HepG2 (cell line): Measurements from ENCODE around the gene PPP1R13L. TPM values are rescaled to one million over a fixed set of nuclear protein-coding genes. Genes with fewer than 3 reads are reported as not detected.
A peak's percentile ranks its signal among the peaks of the same experiment; 100 is the strongest.

Experiments
- ARNT2 ChIP-seq: sonication (generic); formaldehyde crosslinking; IDR thresholded peaks from 2 replicates; pipeline ENCODE4 v1.8.0; 2022; ENCODE audit warnings: mild to moderate bottlenecking, low read depth, missing genetic modification reagents, moderate library complexity
- CCDC6 ChIP-seq: sonication (generic); formaldehyde crosslinking; IDR thresholded peaks from 2 replicates; pipeline ENCODE4 v1.8.1; 2022; ENCODE audit warnings: mild to moderate bottlenecking, missing genetic modification reagents, moderate library complexity
- EP300 ChIP-seq, 3 experiments: sonication (generic) in 1 of 3; formaldehyde crosslinking in 1 of 3; IDR thresholded peaks; 2 replicates each; pipeline versions ENCODE4 v1.5.1 to v1.6.1; 2011 to 2020; ENCODE audit warnings: low read depth in 2 of 3, low read length in 2 of 3, borderline replicate concordance in 1 of 3, improper control_type of control experiment in 1 of 3, mild to moderate bottlenecking in 1 of 3, missing genetic modification reagents in 1 of 3, moderate library complexity in 1 of 3
- GATA4 ChIP-seq: sonication (generic); IDR thresholded peaks from 2 replicates; pipeline ENCODE4 v1.6.1; 2016; ENCODE audit warnings: antibody characterized with exemption, low read depth, borderline replicate concordance
- POLR2AphosphoS5 ChIP-seq: IDR thresholded peaks from 2 replicates; pipeline ENCODE4 v1.6.1; 2012; ENCODE audit warnings: low read depth, low read length
- POLR2G ChIP-seq: fragments of 200-400 bp; formaldehyde crosslinking; IDR thresholded peaks from 2 replicates; pipeline ENCODE4 v1.6.1; 2018; ENCODE audit warnings: mild to moderate bottlenecking, low read depth, low read length, moderate library complexity
- RBAK ChIP-seq: sonication (generic); formaldehyde crosslinking; IDR thresholded peaks from 2 replicates; pipeline ENCODE4 v1.5.1; 2020; ENCODE audit warnings: mild to moderate bottlenecking, missing genetic modification reagents
- SMAD1 ChIP-seq: sonication (generic); formaldehyde crosslinking; IDR thresholded peaks from 2 replicates; pipeline ENCODE4 v1.4.0; 2020; ENCODE audit warnings: missing genetic modification reagents, low read depth, mild to moderate bottlenecking, borderline replicate concordance
- ZNF3 ChIP-seq: IDR thresholded peaks from 2 replicates; pipeline ENCODE4 v1.7.0; 2017; ENCODE audit warnings: inconsistent platforms
- ZNF883 ChIP-seq: sonication (generic); formaldehyde crosslinking; IDR thresholded peaks from 2 replicates; pipeline ENCODE4 v1.5.1; 2020; ENCODE audit warnings: mild to moderate bottlenecking, missing genetic modification reagents; ENCODE audit errors: not compliant biosample characterization
- ZSCAN25 ChIP-seq: sonication (generic); formaldehyde crosslinking; IDR thresholded peaks from 2 replicates; pipeline ENCODE4 v1.8.0; 2022; ENCODE audit warnings: mild to moderate bottlenecking, missing genetic modification reagents
- polyA plus RNA-seq, 8 experiments: library from polyadenylated mRNA; depleted of rRNA in 3 of 8; stranded (reverse) in 7 of 8; unstranded in 1 of 8; fragments of >200 nt; fragmentation: Illumina TruSeq in 4 of 8; extraction: Trizol in 4 of 8; gene quantifications; 2 replicates each; pipeline versions ENCODE4 v1.2.1 to v1.2.3, GENCODE V29; 2011 to 2016; ENCODE audit warnings: low read depth in 4 of 8, missing spikeins in 1 of 8, mixed read lengths in 1 of 8; ENCODE audit not compliant: insufficient read depth in 1 of 8
- total RNA-seq, 5 experiments: library from RNA; depleted of rRNA; stranded (reverse); fragments of >200 nt; fragmentation: Illumina TruSeq; extraction: Trizol; gene quantifications; 2 replicates each; pipeline ENCODE4 v1.2.3, GENCODE V29; 2016; ENCODE audit warnings: low read depth in 1 of 5
- TF ChIP-seq, protein P1 (sequence below): sonication (generic); formaldehyde crosslinking; IDR thresholded peaks from 2 replicates; pipeline ENCODE4 v1.4.0; 2020; ENCODE audit warnings: missing genetic modification reagents, borderline replicate concordance
- TF ChIP-seq, protein P2 (sequence below): sonication (generic); formaldehyde crosslinking; IDR thresholded peaks from 2 replicates; pipeline ENCODE4 v1.8.1; 2023; ENCODE audit warnings: missing genetic modification reagents, inconsistent platforms, borderline replicate concordance
- TF ChIP-seq, protein P3 (sequence below): sonication (generic); formaldehyde crosslinking; IDR thresholded peaks from 2 replicates; pipeline ENCODE4 v1.5.0; 2020; ENCODE audit warnings: mild to moderate bottlenecking, missing genetic modification reagents, moderate library complexity
- TF ChIP-seq, protein P4 (sequence below): sonication (generic); formaldehyde crosslinking; IDR thresholded peaks from 2 replicates; pipeline ENCODE4 v1.5.0; 2020; ENCODE audit warnings: missing genetic modification reagents, mild to moderate bottlenecking, borderline replicate concordance
- TF ChIP-seq, protein P5 (sequence below): sonication (generic); formaldehyde crosslinking; IDR thresholded peaks from 2 replicates; pipeline ENCODE4 v1.4.0; 2020; ENCODE audit warnings: missing genetic modification reagents, borderline replicate concordance
- TF ChIP-seq, protein P6 (sequence below): sonication (generic); formaldehyde crosslinking; IDR thresholded peaks from 2 replicates; pipeline ENCODE4 v1.9.0; 2021; ENCODE audit warnings: missing genetic modification reagents, mild to moderate bottlenecking, borderline replicate concordance
- TF ChIP-seq, protein P7 (sequence below): sonication (generic); formaldehyde crosslinking; IDR thresholded peaks from 2 replicates; pipeline ENCODE4 v1.5.1; 2020; ENCODE audit warnings: mild to moderate bottlenecking, missing genetic modification reagents, borderline replicate concordance

The PPP1R13L gene
- total and polyA plus RNA-seq, 2 of the 13 experiments (the other 11 are each of a cell fraction or from before 2014, with no cell fraction given): 1.3 to 6.6 TPM

DNA sequence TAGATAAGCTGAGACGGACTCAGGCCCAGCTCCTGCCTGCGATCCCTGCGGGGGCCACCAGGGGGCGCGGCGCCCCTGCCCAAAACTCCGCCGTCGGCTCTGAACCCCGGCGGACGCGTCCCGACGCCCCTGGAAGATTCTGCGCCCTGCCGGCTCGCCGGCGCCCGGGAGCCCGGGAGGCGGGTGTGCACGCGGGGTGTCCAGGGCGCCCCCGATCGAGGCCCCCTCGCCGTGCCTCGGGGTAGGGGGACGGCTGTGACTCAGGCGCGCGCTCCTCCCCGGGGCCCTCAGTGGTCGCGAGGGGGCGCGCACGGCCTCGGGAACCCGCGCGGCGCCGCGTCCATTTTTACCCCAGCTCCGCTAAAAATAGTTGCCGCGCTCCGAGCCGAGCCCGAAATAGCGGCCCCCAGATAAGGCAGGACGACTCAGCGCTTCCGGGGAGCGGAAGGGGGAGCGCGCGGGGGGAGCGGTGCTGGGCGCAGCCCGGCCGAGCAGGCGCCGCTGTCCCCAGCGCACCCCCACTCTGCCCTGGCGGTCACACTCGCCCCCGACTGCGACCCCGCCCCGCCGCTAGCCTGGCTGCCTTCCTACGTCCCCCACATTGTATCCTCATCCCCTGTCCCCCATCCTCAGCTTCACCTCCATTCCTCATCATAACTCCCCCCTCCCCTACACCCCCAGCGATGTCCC, 34.8 kb upstream of the PPP1R13L start (continued):
- TF ChIP-seq POLR2AphosphoS5 (no peak), ARNT2 (CRISPR knock-in tag) (peak; percentile 39; the same call in 1 of the 2 replicates), EP300 (IDR thresholded peaks at IDR 0.05; ENCODE audit: low read depth in 2 of 2, low read length in 2 of 2) (no peak), EP300 (CRISPR knock-in tag; IDR thresholded peaks at IDR 0.05; ENCODE audit: borderline replicate concordance) (no peak), POLR2G (0 out of 2 replicates have a peak, but pooled peaks have one; percentile 34), ZSCAN25 (no peak), GATA4 (no peak), ZNF883 (CRISPR knock-in tag) (no peak), CCDC6 (no peak), ZNF3 (no peak), SMAD1 (CRISPR knock-in tag) (no peak), RBAK (CRISPR knock-in tag) (no peak)
- TF ChIP-seq, protein P1, sequence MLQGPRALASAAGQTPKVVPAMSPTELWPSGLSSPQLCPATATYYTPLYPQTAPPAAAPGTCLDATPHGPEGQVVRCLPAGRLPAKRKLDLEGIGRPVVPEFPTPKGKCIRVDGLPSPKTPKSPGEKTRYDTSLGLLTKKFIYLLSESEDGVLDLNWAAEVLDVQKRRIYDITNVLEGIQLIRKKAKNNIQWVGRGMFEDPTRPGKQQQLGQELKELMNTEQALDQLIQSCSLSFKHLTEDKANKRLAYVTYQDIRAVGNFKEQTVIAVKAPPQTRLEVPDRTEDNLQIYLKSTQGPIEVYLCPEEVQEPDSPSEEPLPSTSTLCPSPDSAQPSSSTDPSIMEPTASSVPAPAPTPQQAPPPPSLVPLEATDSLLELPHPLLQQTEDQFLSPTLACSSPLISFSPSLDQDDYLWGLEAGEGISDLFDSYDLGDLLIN (CRISPR knock-in tag): no peak
- TF ChIP-seq, protein P2, sequence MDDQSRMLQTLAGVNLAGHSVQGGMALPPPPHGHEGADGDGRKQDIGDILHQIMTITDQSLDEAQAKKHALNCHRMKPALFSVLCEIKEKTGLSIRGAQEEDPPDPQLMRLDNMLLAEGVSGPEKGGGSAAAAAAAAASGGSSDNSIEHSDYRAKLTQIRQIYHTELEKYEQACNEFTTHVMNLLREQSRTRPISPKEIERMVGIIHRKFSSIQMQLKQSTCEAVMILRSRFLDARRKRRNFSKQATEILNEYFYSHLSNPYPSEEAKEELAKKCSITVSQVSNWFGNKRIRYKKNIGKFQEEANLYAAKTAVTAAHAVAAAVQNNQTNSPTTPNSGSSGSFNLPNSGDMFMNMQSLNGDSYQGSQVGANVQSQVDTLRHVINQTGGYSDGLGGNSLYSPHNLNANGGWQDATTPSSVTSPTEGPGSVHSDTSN (CRISPR knock-in tag): no peak
- TF ChIP-seq, protein P3, sequence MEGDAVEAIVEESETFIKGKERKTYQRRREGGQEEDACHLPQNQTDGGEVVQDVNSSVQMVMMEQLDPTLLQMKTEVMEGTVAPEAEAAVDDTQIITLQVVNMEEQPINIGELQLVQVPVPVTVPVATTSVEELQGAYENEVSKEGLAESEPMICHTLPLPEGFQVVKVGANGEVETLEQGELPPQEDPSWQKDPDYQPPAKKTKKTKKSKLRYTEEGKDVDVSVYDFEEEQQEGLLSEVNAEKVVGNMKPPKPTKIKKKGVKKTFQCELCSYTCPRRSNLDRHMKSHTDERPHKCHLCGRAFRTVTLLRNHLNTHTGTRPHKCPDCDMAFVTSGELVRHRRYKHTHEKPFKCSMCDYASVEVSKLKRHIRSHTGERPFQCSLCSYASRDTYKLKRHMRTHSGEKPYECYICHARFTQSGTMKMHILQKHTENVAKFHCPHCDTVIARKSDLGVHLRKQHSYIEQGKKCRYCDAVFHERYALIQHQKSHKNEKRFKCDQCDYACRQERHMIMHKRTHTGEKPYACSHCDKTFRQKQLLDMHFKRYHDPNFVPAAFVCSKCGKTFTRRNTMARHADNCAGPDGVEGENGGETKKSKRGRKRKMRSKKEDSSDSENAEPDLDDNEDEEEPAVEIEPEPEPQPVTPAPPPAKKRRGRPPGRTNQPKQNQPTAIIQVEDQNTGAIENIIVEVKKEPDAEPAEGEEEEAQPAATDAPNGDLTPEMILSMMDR (CRISPR knock-in tag): peak; percentile 75
- TF ChIP-seq, protein P4, sequence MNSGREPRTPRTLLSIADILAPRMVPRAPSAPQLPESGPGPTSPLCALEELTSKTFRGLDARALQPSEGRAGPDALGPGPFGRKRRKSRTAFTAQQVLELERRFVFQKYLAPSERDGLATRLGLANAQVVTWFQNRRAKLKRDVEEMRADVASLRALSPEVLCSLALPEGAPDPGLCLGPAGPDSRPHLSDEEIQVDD: no peak
- TF ChIP-seq, protein P5, sequence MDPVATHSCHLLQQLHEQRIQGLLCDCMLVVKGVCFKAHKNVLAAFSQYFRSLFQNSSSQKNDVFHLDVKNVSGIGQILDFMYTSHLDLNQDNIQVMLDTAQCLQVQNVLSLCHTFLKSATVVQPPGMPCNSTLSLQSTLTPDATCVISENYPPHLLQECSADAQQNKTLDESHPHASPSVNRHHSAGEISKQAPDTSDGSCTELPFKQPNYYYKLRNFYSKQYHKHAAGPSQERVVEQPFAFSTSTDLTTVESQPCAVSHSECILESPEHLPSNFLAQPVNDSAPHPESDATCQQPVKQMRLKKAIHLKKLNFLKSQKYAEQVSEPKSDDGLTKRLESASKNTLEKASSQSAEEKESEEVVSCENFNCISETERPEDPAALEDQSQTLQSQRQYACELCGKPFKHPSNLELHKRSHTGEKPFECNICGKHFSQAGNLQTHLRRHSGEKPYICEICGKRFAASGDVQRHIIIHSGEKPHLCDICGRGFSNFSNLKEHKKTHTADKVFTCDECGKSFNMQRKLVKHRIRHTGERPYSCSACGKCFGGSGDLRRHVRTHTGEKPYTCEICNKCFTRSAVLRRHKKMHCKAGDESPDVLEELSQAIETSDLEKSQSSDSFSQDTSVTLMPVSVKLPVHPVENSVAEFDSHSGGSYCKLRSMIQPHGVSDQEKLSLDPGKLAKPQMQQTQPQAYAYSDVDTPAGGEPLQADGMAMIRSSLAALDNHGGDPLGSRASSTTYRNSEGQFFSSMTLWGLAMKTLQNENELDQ (CRISPR knock-in tag): no peak
- TF ChIP-seq, protein P6, sequence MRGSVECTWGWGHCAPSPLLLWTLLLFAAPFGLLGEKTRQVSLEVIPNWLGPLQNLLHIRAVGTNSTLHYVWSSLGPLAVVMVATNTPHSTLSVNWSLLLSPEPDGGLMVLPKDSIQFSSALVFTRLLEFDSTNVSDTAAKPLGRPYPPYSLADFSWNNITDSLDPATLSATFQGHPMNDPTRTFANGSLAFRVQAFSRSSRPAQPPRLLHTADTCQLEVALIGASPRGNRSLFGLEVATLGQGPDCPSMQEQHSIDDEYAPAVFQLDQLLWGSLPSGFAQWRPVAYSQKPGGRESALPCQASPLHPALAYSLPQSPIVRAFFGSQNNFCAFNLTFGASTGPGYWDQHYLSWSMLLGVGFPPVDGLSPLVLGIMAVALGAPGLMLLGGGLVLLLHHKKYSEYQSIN (CRISPR knock-in tag): no peak
- TF ChIP-seq, protein P7, sequence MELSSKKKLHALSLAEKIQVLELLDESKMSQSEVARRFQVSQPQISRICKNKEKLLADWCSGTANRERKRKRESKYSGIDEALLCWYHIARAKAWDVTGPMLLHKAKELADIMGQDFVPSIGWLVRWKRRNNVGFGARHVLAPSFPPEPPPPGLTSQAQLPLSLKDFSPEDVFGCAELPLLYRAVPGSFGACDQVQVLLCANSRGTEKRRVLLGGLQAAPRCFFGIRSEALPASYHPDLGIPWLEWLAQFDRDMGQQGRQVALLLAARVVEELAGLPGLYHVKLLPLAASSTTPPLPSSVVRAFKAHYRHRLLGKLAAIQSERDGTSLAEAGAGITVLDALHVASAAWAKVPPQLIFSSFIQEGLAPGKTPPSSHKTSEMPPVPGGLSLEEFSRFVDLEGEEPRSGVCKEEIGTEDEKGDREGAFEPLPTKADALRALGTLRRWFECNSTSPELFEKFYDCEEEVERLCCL (CRISPR knock-in tag): no peak
